HFF-Myc (cell line): ENCODE data around the gene GREM2.

Source experiments
- DNase-seq: peaks from one replicate; pipeline ENCODE4 v3.0.0-alpha.2; 2011; ENCODE audit warnings: low read depth; ENCODE audit errors: extremely low read depth
- H3K4me3 ChIP-seq: replicated peaks from 2 replicates; pipeline ENCODE4 v1.5.1; 2011; ENCODE audit warnings: low read depth, mild to moderate bottlenecking, control low read depth, low read length
- TF ChIP-seq, protein P1 (sequence below): IDR thresholded peaks from 2 replicates; pipeline ENCODE4 v1.5.1; 2012; ENCODE audit warnings: mild to moderate bottlenecking, low read depth, low read length, control low read depth; ENCODE audit errors: missing control alignments

GREM2 gene

DNA sequence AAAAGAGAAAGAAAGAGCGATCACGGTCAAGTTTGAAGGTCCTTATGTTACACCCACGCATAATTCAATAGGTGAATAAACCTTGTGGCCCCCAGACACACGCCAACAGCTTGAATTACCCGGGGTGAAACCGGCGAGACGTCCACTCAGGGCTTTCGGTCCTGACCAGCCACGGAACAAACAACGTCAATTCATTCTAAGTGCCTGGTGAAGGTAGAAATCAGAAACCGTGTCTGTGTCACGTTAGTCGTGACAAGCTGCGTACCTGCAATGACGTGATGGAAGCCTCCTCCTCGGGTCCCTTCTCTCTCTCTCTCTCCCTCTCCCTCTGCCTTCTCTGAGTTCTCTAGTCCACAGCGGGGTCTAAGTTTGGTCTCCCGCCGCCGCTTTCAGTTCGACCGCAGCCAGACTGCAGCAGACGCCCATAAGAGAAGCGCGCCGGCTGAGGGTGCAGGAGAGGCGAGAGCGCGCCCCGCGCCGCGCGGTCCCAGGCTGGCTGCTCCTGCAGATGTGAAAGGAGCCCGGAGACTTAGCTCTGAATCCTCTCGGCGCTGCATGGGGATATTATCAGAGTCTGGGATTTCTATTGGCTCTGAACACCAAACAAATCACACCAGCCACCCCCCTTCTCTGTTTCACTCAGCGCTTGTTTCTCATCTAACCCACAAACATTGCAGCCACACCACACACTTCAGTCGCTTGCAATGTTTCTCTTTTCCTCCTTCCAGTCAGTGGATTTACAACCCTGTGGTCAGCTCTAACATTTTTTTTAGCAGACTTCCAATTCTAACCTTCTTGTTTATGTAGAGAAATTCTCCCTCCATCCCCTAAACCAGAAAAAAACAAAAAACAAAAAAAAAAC lies at the start of gene GREM2:
Gene GREM2 (minus strand): TSS at position 537 of the 862 bp plus-strand sequence. CDS start 118,680 bp downstream, outside the sequence.
- TF ChIP-seq, protein P1, sequence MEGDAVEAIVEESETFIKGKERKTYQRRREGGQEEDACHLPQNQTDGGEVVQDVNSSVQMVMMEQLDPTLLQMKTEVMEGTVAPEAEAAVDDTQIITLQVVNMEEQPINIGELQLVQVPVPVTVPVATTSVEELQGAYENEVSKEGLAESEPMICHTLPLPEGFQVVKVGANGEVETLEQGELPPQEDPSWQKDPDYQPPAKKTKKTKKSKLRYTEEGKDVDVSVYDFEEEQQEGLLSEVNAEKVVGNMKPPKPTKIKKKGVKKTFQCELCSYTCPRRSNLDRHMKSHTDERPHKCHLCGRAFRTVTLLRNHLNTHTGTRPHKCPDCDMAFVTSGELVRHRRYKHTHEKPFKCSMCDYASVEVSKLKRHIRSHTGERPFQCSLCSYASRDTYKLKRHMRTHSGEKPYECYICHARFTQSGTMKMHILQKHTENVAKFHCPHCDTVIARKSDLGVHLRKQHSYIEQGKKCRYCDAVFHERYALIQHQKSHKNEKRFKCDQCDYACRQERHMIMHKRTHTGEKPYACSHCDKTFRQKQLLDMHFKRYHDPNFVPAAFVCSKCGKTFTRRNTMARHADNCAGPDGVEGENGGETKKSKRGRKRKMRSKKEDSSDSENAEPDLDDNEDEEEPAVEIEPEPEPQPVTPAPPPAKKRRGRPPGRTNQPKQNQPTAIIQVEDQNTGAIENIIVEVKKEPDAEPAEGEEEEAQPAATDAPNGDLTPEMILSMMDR = no peak
- H3K4me3 ChIP-seq = peak within 1 kb of the TSS; percentile 64
- peak; percentile 69 for DNase-seq

DNA sequence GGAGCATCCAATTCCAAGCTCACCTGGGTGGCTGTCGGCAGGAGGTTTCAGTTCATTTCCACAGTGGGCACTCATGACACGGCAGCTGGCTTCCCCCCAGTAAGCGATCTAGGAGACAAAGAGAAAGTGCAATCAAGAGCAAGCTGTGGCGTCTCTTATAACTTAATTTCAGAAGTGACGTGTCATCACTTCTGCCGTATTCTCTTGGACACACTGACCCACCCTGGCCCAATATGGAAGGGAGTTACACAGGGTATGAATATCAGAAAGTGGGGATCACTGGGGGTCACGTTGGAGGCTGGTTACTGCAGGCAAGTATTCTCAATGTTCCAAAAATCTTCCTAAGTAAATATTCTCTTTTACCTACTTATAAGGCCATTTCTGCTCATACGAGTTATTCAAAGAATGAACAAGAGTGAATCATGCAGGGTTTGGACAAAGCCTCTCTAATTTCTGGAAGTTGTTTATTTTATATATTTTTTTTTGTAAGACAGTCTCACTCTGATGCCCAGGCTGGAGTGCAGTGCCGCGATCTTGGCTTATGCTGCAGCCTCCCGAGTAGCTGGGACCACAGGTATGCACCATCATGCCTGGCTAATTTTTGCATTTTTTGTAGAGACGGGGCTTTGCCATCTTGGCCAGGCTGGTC lies 46.5 kb upstream of the GREM2 start:
- TF ChIP-seq, protein P1 = no peak
- no peak overlapping the region for H3K4me3 ChIP-seq
- DNase-seq = no peak

DNA sequence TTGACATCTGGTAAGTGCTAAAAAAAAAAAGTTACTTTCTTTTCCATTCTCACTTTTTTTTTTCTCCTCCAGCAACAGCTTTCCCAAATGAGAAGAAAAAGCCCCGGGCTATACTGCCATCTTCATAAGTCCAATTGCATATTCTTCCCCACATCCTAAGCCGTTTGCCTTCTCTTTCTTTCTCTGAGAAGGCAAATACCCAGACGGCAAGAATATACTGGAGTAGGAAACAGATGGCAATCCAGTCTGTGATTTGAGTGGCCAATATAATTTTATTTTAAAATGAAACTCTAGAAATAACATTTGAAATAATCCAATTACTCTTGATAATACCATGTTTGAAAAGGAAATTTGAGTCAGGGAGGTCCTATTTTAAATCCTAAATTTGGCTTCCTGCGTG lies 44.6 kb upstream of the GREM2 start:
- no peak for DNase-seq
- TF ChIP-seq, protein P1 = no peak
- H3K4me3 ChIP-seq = no peak overlapping the region

DNA sequence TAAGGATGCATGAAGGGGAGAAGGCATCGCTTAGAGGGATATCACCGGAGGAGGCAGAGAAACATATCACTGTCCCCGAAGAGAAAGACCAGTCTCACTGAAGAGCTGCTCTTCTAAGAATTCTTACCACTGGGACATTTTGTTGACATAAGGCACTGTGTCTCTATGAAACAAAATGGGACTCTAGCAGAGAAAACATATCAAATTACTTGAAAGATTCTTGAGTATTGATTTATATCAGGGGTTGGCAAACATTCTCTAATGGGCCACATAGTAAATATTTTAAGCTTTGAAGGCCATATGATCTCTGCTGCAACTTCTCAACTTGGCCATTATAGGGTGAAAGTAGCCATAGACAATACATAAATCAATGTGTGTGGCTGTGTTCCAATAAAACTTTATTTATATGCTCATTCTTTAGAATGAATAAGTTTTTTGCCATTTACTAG lies 41.0 kb upstream of the GREM2 start:
- DNase-seq = no peak
- TF ChIP-seq, protein P1 = no peak
- no peak overlapping the region for H3K4me3 ChIP-seq

DNA sequence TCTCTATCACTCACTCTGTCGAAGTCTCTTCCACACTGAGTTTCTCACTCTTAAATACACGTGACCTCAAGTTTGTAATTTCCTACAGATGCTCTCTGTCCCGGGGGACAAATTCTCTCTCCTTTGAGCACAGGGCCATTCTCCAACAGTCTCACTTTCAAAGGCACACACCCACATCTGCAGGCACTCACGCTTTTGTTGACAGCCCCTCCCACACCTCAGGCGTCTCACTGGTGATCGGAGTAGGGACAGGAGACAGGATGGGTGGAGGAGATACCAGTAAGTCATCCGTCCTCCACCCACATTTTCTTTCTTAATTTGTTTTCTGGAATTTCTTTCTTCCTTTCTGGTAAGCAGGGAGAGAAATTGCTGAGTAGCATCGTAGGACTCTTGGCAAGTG lies 40.6 kb upstream of the GREM2 start:
- TF ChIP-seq, protein P1 = no peak
- no peak for DNase-seq

DNA sequence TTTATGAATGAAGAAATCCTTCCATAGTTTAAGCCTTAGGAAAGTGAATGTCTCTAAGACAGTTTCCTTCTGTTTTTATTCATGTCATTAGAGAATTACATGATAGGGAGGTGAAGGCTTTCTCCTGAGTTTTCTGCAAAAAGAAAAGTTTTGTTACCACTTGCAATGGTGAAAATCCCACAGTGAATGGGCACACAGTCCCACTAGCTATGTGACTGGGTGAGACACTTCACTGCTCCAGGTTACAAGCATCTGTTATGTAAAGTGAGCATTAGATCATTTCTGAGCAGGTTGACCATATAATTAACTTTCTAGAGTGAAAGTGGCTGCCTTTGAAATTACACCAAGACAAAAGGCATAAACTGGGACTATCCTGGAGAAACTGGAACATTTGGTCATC lies 38.9 kb upstream of the GREM2 start:
- TF ChIP-seq, protein P1 = no peak
- no peak overlapping the region for H3K4me3 ChIP-seq
- DNase-seq = no peak

More for the DNA sequence above, 40.6 kb upstream of the GREM2 start:
- no peak overlapping the region for H3K4me3 ChIP-seq
